Skin epidermis (tissue), 12 donors: ENCODE measurements around the gene MSLN.

Experiments
- H3K27ac ChIP-seq, 21 experiments: fragments of 200-600 bp; sonication (generic) in 11 of 21; one replicate each; pipeline ENCODE4 v1.5.0; 2020; ENCODE audit warnings: mild to moderate bottlenecking in 3 of 21, inconsistent platforms in 2 of 21, moderate library complexity in 2 of 21
- H3K4me3 ChIP-seq, 7 experiments: fragments of 200-600 bp; sonication (generic) in 2 of 7; one replicate each; pipeline ENCODE4 v1.5.0; 2020; ENCODE audit warnings: inconsistent platforms in 2 of 7, mild to moderate bottlenecking in 2 of 7, moderate library complexity in 1 of 7

The MSLN gene

DNA sequence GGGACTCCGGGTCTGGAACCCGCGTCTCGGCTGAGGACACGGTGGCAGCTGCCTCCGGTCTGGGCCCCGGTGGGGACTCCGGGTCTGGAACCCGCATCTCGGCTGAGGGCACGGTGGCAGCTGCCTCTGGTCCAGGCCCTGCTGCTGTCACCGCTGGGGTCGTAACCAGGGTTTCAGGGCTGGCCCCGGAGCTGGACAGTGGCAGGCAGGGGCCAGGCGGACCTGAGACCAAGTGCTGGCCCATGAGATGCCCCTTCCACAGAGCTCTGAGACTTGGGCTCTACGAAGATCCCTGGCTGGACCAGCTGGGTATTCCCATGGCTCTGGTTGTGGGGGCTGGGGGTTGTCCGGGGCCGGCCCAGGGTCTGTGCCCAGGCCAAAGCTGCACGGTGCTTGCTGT, 23.9 kb downstream of the MSLN start:
- H3K27ac ChIP-seq = no peak overlapping the region
- H3K4me3 ChIP-seq = no peak overlapping the region

DNA sequence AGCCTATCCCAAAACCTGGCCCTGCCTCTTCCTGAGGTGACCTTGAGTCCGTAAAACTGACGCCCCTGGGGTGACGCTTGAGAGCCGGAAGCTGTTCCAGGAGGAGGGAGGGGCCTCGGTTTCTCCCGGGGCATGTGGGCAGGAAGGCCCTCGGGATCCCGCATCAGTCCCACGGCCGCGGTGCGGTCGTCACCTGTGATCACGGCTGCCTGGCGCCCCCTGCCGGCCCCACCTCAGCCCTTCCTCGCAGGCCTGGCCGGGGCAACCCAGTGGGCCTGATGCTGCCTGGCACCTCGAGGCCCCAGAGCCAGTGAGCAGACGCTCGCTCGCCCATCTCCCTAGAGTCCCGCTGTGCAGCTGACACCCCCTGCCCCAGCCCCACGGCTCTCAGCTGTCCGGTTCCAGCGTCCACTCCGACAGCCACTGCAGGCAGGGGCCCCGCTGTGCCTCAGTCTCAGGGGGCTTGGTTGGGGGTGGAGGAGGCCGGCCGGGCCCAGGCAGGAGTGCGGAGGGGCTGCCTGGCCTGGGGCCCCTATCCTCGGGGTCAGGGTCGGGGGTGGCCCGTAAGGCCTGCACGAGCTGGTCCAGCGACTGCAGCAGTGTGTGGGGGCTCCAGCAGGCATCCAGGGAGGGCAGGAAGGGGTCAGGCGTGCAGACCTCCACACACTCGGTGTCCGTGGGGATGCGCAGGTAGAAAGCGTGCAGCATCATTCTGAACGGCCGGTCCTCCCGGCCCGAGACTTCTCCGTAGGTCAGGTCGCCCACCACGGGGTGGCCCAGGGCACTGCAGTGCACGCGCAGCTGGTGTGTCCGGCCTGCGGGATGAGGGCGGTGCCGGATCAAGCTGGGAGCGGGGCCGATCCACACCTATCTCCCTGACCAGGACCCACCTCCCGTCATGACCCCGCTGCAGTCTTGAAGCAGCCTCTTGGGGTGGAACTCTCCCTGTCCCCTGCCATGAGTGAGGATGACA, 25.3 kb downstream of the MSLN start:
- H3K4me3 ChIP-seq = no peak overlapping the region
- H3K27ac ChIP-seq = no peak overlapping the region

GRCh38 chr16:787321-787966, 26.9 kb downstream of the MSLN start:
- Histone ChIP-seq H3K4me3 (peak overlapping the region; percentile 63 to 99 (median 97)), H3K27ac (peak overlapping the region; percentile 66 to 96 (median 85))

DNA sequence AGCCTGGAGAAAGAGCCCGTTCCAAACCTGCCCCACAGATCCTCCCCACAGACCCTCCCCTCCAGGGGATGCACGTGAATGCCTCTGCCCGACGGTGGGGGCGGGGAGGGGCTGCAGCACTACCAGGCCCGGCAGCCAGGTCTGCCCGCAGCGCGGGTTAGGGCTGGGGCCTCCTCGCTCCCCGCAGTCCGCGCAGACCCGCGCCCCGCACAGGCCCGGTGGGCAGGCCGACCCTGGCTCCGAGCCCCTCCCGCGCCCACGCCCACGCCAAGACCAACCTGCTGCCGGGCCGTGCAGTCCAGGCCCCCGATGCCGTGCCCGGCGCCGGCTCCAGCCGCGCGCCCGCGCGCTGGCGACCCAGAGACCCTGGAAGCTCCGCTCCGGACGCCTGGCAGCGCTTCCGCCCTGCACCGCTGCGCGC, 27.5 kb downstream of the MSLN start, which contains the start of gene RPUSD1:
RPUSD1 (minus strand) TSS at position 404 of the 421 bp plus-strand sequence. CDS start 644 bp downstream, outside the sequence.
- Histone ChIP-seq H3K4me3 (peak within 1 kb of the TSS; percentile 63 to 99 (median 97)), H3K27ac (peak within 1 kb of the TSS; percentile 66 to 96 (median 85))

DNA sequence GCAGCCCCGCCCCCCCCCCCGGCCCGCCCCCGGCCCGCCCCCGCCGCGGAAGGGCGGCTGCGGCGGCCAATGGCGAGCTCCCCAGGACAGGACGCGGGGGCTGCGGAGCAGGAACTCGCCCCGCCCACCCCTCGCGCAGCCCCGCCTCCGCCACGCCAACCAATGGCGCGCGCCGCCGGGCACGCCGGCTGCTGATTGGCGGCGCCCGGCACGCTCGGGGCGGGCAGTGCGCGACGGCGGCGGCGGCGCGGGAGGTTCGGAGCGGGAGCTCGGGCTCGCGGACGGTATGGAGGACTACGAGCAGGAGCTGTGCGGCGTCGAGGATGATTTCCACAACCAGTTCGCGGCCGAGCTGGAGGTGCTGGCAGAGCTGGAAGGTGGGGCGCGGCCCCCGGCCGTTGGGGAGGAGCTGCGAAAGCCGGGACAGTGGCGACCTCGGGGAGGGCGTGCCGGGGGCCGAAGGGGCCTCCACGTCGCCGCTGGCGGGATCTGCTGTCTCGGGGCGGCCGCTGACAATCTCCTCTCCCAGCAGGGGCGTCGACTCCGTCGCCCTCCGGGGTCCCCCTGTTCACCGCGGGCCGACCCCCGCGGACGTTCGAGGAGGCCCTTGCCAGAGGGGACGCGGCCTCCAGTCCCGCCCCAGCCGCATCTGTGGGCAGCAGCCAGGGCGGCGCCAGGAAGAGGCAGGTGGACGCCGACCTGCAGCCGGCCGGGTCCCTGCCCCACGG, 28.0 kb downstream of the MSLN start, which contains the start of gene CHTF18:
CHTF18 (plus strand) TSS at position 222 of the 728 bp plus-strand sequence; CDS start at position 287, 65 bp downstream.
- Histone ChIP-seq H3K27ac (peak within 1 kb of the TSS; percentile 66 to 96 (median 85)), H3K4me3 (peak within 1 kb of the TSS; percentile 63 to 99 (median 97))

DNA sequence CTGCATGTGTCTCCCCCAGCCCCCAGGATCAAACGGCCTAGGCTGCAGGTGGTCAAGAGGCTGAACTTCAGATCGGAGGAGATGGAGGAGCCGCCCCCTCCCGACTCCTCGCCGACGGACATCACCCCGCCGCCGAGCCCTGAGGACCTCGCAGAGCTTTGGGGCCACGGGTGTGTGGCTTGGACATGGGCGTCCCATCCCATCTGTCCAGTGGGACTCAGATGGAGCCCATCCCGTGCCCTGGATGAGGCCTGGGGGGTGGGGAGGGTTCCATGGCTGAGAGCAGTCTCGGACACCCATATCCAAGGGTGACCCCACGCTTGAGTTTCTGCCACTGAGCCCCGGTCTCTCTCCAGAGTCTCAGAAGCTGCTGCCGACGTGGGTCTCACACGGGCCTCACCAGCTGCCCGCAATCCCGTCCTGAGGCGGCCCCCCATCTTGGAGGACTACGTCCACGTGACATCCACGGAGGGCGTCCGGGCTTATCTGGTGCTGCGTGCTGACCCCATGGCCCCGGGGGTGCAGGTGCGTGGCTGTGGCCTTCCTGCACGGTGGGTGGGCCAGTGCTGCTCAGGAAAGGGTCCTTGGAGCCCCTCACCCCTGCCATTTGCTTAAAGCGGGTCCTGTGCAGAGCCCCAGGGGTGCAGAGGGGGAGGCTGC, 28.8 kb downstream of the MSLN start:
- Histone ChIP-seq H3K4me3 (peak overlapping the region; percentile 47 to 99 (median 86)), H3K27ac (peak overlapping the region in 12 of 21 experiments; percentile 43 to 85 (median 64))

- H3K27ac ChIP-seq = no peak overlapping the region
- H3K4me3 ChIP-seq = no peak overlapping the region
Measured at GRCh38 chr16:790086-790485, 29.6 kb downstream of the MSLN start.

GRCh38 chr16:791131-791530, 30.6 kb downstream of the MSLN start:
- Histone ChIP-seq H3K27ac (no peak overlapping the region), H3K4me3 (no peak overlapping the region)

DNA sequence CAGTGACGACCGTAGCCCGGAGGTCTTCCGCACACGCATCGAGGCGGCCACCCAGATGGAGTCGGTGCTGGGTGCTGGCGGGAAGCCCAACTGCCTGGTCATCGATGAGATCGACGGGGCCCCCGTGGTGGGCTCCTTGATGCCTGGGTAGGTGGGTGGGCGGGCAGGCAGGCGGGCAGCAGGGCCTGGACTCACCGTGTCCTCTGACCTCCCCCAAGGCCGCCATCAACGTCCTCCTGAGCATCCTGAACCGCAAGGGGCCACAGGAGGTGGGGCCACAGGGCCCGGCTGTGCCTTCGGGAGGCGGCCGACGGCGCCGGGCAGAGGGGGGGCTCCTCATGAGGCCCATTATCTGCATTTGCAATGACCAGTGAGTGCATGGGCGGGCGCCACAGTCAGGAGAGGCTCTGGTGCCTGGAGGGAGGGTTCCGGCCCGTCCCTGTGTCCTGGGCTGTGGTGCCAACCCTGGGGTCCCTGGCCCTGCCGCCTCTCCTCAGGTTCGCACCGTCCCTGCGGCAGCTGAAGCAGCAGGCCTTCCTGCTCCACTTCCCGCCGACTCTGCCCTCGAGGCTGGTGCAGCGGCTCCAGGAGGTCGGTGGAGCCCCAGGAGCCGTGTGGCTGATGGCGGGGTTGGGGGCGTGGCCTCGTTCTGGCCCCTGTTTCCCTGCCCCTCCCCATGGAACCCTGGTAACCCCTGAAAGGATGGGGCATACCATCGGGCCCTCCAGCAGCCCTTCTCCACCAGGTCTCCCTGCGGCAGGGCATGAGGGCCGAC, 31.9 kb downstream of the MSLN start:
- Histone ChIP-seq H3K4me3 (no peak overlapping the region), H3K27ac (no peak overlapping the region)

GRCh38 chr16:793414-793813, 32.9 kb downstream of the MSLN start:
- no peak overlapping the region for H3K4me3 ChIP-seq
- H3K27ac ChIP-seq = no peak overlapping the region

- H3K27ac ChIP-seq = no peak overlapping the region
- H3K4me3 ChIP-seq = no peak overlapping the region
Measured at GRCh38 chr16:794091-794822, 33.7 kb downstream of the MSLN start.

- Histone ChIP-seq H3K27ac (no peak overlapping the region), H3K4me3 (no peak overlapping the region)
Measured at GRCh38 chr16:794853-795466, 34.4 kb downstream of the MSLN start.

GRCh38 chr16:795580-796229, 35.2 kb downstream of the MSLN start:
- H3K27ac ChIP-seq = no peak overlapping the region
- no peak overlapping the region for H3K4me3 ChIP-seq

DNA sequence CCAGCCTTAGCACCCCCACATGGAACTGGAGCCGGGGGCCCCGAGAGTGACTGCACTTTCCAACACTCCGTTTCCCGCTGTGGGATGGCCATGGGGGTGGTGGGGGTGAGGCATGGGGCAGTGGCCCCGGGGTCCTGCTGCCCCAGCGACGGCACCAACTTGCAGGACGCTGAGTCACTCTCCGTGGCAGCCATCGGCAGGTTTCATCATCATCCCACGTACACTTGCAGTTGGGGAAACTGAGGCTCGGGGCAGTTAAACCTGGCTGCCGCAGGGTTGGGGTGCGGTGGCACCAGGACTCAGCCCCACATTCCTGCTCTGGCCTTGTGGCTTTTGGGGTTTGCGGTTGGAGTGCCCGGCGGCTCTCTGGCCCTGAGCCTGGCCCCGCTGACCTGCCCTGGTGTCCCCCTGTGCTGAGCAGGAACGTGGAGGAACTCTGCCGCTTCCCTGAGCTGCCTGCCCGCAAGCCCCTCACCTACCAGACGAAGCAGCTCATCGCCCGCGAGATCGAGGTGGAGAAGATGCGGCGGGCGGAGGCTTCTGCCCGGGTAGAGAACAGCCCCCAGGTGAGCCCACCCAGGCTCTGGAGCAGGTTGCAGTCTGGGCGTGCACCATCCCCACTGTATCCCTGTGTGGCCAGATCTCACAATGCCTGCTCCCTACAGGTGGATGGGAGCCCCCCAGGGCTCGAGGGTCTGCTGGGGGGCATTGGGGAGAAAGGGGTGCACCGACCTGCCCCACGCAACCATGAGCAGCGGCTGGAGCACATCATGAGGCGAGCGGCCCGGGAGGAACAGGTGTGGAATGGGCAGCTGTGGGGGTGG, 36.0 kb downstream of the MSLN start:
- no peak overlapping the region for H3K27ac ChIP-seq
- no peak overlapping the region for H3K4me3 ChIP-seq

DNA sequence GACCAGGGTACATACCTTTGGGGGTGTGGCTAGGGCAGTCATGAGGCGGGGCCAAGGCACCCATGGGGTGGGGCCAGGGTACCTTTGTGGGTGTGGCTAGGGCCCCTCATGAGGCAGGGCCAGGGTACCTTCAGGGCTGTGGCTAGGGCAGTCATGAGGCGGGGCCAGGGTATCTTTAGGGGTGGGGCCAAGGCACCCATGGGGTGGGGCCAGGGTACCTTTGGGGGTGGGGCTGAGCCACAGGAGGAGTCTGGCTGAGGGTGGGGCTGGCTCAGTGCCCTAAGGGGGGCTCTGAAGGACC, 36.5 kb downstream of the MSLN start:
- Histone ChIP-seq H3K4me3 (no peak overlapping the region), H3K27ac (no peak overlapping the region)

- H3K4me3 ChIP-seq = no peak overlapping the region
- H3K27ac ChIP-seq = no peak overlapping the region
Measured at GRCh38 chr16:797686-798085, 37.2 kb downstream of the MSLN start.
